ENCODE measurements around the gene PARP6.

- TF ChIP-seq, protein P1, sequence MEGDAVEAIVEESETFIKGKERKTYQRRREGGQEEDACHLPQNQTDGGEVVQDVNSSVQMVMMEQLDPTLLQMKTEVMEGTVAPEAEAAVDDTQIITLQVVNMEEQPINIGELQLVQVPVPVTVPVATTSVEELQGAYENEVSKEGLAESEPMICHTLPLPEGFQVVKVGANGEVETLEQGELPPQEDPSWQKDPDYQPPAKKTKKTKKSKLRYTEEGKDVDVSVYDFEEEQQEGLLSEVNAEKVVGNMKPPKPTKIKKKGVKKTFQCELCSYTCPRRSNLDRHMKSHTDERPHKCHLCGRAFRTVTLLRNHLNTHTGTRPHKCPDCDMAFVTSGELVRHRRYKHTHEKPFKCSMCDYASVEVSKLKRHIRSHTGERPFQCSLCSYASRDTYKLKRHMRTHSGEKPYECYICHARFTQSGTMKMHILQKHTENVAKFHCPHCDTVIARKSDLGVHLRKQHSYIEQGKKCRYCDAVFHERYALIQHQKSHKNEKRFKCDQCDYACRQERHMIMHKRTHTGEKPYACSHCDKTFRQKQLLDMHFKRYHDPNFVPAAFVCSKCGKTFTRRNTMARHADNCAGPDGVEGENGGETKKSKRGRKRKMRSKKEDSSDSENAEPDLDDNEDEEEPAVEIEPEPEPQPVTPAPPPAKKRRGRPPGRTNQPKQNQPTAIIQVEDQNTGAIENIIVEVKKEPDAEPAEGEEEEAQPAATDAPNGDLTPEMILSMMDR (IDR thresholded peaks at IDR 0.05) = no peak
- TF ChIP-seq EZH2 (IDR thresholded peaks at IDR 0.05; ENCODE audit: borderline replicate concordance, insufficient read depth, low read depth, low read length, poor library complexity, severe bottlenecking) = no peak
Measured at GRCh38 chr15:72248514-72248913, 23.8 kb downstream of the PARP6 start.

Data from B cell (primary cell).